Epidermal melanocyte (primary cell): Measurements from ENCODE around the gene ARNT2.
A peak's percentile ranks its signal among the peaks of the same experiment; 100 is the strongest.

Source experiments
- DNase-seq: peaks from one replicate; pipeline ENCODE4 v3.0.0; 2011; ENCODE audit warnings: low spot score; ENCODE audit not compliant: insufficient read length

The ARNT2 gene

DNA sequence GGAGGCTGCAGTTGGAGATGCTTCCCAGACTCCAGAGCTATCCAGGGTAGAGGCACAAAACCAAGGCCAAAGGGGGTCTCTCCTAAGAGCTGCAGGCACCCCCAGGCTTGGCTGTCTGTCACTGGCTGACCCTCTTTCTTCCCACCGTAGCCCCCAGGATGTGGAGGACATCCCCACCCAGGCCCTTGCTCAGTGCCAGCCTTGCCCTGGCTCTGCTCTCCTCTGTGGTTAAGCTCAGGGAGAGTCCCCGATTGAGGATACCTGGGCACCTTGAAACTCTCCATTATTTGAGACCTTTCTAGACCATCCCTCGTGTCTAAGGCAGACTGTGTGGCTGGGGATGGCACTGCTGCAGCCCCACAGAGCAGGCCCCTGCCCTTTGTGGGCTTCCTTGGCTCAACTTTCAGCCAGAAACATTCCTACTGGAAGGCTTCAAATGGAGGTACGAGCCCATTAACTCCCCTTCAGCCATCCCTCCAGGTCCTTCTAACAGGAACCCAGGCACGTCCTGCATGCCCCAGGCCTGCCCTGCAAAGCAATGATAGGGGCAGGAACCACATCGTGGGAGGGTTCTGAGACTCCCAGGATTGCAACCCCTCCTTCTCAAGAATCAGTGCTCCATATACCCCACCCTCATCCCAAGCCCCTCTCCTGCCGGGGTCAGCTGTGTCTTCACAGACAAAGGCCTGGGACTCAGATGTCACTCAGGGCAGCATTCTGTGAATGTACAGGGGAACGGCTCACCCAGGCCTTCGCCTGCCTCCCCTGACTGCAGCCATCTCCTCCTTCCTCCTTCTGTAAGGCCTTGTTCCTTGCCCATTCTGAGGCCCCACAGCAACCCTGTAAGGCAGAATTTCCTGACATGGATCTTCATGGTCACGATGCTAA lies 188.0 kb downstream of the ARNT2 start:
- no peak for DNase-seq

DNA sequence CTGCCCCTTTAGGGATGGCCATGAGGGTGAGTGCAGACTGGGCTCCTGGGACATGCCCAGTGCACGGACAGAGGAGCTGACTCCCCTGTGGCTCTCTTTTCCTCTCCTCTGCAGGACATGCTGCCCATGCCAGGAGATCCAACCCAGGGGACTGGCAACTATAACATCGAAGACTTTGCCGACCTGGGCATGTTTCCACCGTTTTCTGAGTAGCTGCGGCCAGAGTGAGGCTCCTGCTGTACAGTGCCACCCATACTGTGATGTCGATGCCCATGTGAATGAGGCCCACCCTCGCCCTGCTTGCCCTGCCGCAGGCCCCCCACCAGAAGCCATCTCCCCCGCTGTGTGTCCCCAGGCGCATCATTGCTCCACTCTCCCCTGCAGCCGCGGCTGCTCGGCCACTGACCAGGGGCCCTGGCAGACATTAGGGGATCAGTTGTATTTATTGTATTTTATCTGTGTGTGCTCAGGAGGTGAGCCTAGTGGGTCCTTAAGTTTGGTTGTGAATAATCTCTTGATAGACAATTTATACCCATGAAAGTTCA lies 189.4 kb downstream of the ARNT2 start:
- no peak for DNase-seq

DNA sequence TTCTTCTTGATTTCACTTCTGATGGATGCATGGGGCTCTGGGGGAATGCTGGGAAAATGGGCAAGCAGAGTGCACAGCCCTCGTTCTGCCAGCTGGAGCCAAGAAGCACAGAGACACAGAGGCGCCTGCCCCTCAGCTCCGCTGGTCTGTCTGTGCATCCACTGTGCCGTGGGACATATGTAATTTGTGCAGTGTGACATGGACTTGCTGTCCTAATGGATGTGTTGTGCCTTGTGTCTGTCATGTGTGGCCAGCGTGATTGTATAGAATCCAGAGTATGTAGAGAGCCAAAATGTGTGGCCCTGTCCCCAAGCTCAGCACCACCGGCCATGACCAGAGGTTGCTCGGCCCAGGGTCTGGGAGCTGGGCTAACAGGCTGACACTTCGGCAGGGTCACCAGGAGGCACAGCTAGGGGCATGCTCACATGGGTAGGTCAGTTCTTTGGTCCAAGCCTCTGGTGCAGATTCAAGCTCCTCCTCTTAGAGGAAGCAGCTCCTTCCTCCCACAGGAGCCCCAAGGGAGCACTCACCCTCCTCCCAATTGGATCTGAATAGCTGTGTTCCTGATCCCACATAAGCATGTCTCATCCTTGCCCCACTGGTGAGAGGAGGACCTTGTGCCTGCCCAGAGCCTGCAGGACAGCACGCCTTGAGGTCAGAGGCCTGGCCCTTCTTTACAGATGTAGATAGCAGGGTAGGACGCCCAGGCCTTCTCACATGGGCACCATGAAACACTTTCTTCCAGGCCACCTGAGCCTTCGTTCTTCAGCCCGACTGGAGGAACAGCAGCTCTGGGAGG lies 190.1 kb downstream of the ARNT2 start:
- no peak for DNase-seq

DNA sequence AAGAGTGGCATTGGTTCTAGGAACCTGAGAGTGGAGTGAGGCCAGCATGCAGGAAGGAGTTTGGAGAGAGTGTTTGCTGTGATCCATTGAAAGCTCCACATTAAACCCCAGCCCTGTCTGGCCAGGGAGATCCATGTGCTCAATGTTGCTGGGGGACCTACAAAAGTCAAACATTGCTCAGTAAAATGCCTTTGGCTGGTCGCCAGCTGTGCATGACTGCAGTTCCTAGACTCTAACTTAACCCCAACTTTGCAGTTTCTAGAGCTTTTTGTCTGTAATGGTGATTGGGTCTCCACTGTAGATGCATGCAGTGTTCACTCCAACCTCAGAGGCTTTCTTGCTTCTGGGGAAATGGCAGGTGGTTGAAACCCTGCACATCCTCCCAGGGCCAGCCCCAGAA lies 191.2 kb downstream of the ARNT2 start:
- no peak for DNase-seq

DNA sequence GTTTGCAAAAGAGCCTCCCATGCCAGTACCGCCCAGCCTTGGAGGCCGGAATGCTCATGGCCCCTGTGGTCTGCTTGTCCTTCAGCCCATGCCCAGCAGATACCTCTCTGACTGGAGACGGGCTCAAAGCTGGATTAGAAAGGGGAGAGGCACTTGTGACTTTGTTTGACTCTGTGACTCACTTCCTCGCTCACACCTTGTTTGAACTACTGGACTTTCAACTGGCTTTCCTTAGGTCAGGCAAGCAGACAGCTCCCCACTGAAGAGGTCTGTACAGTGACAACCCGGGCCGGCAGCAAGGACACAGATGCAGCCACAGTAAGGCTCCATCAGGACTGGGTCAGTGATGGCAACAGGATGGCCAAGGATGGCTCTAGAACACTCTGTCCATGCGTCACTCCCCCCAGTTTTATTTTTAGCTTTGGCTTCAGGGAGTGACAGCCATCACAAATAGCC lies 192.4 kb downstream of the ARNT2 start:
- DNase-seq = no peak

DNA sequence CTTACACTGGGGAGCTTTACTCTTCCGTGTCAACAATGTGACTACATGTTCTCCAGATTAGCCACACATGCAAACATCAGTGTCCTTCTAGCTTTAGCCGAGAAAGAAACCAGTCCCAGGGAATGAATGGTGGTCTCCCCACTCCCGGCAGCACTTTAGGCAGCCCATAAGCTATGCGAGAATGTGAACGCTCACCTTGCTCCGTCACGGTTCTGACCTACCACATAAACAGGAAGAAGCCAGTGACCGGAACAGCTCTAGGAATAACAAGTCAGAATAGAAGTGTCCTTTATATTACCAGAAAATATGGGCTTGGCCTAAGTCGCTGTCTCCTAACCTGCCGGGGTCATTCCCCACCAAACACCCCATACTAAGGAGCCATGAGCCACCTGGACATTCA lies 192.9 kb downstream of the ARNT2 start:
- no peak for DNase-seq

DNA sequence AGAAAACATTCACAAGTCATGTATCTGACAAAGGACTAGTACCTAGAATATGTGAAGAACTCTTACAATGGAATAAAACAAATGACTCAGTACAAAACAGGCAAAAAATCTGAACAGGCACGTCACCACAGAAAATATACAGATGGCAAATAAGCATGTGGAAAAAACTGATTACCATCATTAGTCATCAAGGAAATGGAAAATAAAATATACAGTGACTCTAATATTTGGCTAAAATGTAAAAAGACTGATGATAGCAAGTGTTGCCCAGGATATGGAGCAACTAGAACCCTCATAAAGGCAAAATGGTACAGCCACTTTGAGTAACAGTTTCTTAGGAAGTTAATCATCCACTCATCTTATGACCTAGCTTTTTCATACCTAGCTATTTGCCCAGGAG lies 195.2 kb downstream of the ARNT2 start:
- DNase-seq = no peak

DNA sequence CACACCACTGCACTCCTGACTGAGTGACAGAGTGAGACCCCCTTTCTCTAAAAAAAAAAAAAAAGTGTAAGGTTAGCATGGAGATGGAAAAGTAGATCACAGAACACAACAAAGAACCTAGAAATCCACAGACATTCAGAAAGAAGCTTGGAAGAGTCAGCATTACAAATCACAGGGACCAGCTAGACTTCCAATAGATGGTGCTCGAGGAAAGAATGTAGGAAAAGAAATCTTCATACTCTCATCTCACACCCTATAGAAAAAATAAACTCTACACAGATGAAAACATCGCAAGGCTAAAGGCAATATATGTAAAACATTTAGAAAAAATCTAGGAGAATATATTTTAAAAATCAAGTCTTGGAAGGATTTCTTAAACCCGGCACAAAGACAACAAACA lies 196.4 kb downstream of the ARNT2 start:
- no peak for DNase-seq

DNA sequence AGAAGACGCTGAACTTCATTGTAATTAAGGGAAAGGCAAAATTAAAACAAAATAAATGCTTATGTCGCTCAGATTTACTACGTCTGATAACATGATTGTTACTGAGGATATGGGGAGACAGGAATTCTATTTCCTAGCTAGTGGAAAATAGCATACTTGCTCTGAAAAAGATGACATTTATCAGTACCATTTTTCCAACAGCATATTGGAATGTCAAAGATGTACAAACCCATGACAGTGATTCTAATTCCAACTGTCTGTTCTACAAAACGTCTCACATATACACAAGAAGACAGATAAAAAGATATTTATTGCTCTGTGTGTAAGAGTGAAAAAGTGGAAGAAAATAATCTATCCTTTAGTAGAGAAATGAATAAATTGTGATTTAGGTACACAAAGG lies 197.1 kb downstream of the ARNT2 start:
- DNase-seq = no peak

DNA sequence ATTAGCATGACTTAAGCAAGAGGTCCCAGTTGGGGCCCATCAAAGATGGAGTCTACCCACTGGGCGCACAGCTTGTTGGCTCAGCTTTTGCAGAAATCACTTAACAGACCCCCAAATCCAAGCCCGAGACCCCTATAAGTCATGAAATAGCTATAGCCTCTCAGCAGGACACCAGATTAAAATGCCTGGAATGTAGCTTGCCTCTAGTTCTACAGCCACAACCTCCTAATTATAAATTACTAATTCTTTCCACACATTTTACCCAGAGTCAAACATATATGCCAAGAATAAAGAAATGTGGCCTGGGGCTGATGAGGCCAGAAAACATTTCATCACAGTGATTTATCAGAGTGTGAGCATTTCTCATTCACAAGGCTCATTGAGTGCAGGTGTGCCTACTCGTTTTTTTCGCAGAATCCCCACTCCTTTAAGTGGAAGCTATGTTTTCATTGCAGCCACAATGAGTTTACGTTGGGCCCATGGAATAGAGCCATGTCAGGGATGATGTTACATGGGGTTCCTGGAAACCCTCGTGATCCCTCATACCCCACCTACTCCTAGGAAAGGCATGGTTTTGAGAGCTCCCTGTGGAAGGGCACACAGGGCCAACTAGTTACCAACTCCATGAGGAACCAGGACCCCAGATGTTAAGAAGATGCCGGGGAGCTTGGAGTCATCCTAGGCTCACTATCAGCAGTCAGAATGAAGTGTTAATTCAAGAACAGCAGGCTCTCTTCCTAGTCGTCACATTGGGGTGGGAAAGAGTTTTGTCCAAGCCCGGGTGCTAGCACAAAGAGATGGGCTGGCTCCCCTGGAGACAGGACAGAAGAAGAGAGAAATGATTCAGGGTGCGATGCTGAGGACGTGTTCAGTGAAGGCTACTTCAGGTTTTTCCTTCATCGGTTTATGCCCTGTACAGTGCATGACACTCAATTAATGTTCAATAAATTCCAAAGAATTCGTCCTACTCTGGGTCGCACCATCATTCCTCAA lies 200.7 kb downstream of the ARNT2 start:
- DNase-seq = no peak

DNA sequence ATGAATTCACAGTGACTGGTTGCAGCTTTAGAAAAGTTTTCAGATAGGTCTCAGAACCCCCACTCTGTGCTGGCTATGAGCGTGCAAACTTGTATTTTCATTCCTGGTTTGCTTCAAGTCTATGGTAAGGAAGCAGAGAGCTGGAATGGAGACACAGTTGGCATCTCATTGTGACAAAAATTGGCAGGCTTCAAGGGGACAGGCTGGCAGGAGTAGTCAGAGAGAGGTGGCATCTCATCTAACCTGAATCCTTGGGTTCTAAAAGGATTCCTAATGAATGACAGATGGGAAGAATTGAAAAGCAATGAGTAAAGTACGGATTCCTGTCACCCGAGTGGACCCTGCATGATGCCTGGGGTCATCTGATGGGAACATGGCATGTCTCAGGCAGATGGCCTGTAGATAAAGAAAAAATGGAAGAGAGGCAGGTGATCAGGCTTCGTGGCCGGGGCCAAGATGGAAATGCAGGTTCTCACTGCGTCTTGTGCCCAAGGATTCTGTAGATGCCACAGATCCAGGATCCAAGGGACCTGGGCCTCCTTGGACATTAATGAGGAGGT lies 201.5 kb downstream of the ARNT2 start:
- no peak for DNase-seq

DNA sequence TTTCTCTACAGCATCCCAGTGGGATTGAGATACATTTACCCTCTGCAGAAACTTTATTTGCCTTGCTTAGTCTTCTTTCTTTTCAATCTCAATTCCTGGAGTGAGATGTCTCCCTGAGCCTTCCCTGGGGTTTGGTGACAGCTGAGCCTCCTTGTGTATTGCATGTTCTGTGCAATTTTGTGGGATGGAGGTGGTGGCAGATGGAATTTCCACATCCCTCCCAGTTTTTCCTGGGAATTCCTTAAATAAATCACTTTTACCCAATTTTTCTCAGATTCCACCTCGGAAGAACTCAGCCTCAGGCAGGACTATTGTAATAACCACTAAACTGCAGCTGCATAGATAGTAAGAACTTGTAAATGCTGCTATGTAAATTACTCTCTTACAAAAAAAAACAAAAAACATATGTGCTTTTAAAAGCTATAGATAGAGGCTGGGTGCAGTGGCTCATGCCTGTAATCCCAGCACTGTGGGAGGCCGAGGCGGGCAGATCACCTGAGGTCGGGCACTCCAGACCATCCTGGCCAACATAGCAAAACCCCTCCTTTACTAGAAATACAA lies 202.4 kb downstream of the ARNT2 start:
- no peak for DNase-seq

DNA sequence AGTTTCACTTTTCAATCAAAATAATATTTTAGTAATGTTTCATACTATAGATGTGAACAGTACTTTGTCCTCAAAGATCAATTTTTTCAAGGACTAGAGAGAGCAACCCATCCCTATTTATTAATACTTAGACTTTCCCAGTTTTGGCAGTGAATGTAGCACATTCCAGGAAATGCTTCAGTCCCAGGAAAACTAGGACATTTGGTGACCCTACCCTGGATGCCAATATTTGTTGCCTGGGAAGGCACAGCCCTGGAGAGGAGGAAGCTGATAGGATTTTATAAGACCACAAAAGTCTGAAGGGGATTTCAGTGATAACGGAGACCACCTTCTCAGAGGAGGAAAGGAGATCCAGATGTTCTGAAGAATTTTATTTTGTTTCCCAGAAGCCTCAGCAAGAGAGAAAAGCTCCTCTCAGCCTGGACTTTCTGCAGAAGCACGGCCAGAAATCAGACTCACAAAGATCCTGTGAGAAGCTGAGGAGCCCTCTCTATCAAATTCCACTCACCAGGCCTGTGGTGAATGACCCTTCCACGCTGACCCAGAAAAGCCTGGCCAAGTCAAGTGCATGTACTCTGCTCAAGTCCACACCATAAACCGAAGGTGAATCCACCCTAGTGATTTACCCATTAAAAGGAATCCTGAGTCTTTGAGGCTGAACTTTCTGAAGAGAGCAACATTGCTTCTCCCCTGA lies 203.3 kb downstream of the ARNT2 start:
- no peak for DNase-seq

DNA sequence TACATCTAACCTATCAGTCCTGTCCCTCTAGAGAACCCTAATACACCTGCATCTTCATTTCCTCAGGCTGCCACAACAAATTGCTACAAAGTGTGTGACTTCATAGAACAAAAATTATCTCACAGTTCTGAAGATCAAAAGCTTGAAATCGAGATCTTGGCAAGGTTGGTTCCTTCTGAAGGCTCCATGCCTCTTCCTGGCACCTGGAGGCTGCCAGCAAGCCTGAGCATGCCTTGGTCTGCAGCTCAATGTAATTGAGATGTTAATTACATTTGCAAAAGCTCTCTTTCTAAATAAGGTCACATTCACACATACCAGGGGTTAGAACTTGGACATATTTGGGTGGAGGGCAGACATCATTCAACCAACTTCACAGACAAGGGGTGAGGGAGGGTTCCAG lies 204.5 kb downstream of the ARNT2 start:
- DNase-seq = no peak

DNA sequence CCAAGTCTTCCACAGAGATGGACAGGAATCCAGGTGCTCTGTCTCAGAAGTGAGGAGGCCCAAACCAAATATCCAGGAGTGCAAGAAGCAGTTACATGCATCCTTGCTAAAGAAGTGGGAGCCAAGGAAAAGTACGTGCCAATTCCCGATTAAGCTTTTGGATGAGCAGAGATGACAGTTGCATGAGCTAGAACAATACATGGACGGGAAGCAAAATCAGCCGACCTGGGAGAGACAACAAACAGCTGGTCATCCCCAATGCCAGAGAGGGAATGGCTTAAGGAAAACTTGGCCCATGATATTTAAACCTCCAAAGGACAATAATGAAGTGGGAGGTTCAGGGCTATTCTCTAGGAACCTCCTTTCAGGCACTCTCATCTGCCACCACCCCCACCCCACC lies 204.9 kb downstream of the ARNT2 start:
- DNase-seq = no peak

DNA sequence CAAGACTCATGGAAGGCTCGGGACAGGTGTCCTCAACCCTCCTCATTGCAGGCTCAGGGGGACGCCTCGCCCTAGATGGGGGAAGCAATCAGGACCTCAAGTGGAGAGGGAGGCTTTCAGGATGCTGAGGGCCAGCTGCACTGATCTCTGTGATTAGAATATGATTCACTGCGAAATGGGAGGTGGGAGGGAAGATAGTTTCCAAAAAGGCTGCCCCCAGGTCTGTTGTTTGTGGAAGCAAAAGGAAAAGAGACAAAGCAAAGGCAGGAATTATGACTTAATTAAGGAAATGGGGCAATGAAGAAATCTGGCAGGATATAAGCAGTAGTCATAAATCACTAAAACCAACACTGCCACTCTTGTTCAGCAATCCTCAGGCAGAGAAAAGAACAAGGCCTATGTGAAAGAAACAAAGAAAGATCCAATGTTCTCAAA lies 205.3 kb downstream of the ARNT2 start:
- DNase-seq = peak; percentile 47

DNA sequence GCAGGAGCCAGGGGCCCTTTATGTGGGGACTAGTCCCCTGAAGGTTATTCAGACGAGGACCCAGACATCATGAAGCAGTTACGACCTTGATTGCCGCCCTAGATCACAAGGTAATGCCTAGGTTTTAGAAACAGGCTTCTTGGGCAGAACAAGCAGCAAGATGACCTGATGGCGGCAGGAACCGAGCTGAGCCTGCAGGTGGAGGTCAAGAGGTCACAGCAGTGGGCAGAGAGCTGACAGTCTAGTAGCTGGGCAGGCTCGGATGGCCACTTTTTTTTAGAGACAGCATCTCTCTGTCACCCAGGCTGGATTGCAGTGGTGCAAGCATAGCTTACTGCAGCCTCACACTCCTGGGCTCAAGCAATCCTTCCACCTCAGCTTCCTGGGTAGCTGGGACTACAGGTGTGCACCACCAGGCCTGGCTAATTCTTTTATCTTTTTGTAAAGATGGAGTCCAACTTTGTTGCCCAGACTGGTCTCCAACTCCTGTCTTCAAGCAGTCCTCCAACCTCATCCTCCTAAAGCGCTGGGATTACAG lies 207.4 kb downstream of the ARNT2 start:
- DNase-seq = no peak

DNA sequence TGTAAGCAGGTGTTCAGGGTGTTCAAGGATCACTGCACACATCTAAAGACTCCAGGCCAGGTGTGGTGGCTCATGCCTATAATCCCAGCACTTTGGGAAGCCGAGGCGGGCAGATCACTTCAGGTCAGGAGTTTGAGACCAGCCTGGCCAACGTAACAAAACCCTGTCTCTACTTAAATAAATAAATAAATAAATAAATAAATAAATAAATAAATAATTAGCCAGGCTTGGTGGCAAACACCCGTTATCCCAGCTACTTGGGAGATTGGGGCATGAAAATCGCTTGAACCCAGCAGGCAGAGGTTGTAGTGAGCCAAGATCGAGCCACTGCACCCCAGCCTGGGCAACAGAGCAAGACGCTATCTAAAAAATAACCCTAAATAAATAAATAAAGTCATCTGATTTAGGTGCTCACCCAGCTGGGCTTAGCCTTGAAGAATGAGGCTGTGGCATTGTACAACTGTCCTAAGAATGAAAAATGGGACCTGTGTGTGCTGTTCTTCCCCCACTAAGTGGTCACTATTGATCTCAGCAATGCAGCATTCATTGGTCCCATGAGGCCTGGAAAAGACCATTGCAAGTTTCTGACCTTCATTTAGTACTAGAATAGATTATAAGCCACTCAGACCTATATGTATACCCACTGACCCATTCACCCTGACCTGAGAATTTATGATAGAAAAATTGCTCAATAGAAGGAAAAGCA lies 208.1 kb downstream of the ARNT2 start:
- no peak for DNase-seq
